PC-3 (cell line): ENCODE results near the gene WDR59. TPM values are rescaled to one million over a fixed set of nuclear protein-coding genes. Genes with fewer than 3 reads are reported as not detected.

Experiments
- ATAC-seq: fragments of 200-7000 bp; cut with Tn5 transposase; 2 replicates; pipeline ENCODE4 v1.9.1; 2020; ENCODE audit warnings: mild to moderate bottlenecking, moderate library complexity
- BruUV-seq: library from RNA; stranded (reverse); fragments of 400-500 nt; replicated peaks from 2 replicates; lab custom pipeline; 2021; lab: Mats Ljungman, UMichigan
- CTCF ChIA-PET: fragments of 300-600 bp; sonication (Branson Sonifier 250); formaldehyde crosslinking; loops from one replicate; lab custom pipeline; 2022; ENCODE audit warnings: antibody characterized with exemption; lab: Charles Lee
- POLR2A ChIA-PET: fragments of 300-600 bp; sonication (Branson Sonifier 250); formaldehyde crosslinking; loops from one replicate; lab custom pipeline; 2022; ENCODE audit warnings: antibody characterized with exemption; ENCODE audit not compliant: unreplicated experiment; lab: Charles Lee
- DNase-seq: peaks from one replicate; pipeline ENCODE4 v3.0.0-alpha.2; 2015
- H2AFZ ChIP-seq: fragments of 300-600 bp; sonication (generic); 2 replicates; pipeline ENCODE4 v1.6.0; 2016; ENCODE audit warnings: antibody characterized with exemption, low read length
- H3F3A ChIP-seq: fragments of 300-600 bp; sonication (generic); one replicate; pipeline ENCODE4 v1.6.0; 2017; ENCODE audit warnings: antibody characterized with exemption, low read length, control low read depth, mild to moderate bottlenecking; ENCODE audit not compliant: unreplicated experiment
- H3K27ac ChIP-seq: fragments of 300-600 bp; sonication (generic); 2 replicates; pipeline ENCODE4 v1.5.1; 2016; ENCODE audit warnings: mild to moderate bottlenecking, low read length
- H3K27me3 ChIP-seq: fragments of 300-600 bp; sonication (generic); 2 replicates; pipeline ENCODE4 v1.6.1; 2016; ENCODE audit warnings: low read length, mixed read lengths
- H3K36me3 ChIP-seq: fragments of 300-600 bp; sonication (generic); 2 replicates; pipeline ENCODE4 v1.6.1; 2016; ENCODE audit warnings: low read depth, mixed run types, low read length, mixed read lengths
- H3K4me1 ChIP-seq: fragments of 300-600 bp; sonication (generic); 2 replicates; pipeline ENCODE4 v1.5.1; 2016; ENCODE audit warnings: low read length; ENCODE audit not compliant: insufficient read depth
- H3K4me2 ChIP-seq: fragments of 300-600 bp; sonication (generic); 2 replicates; pipeline ENCODE4 v1.6.0; 2016; ENCODE audit warnings: low read length
- H3K4me3 ChIP-seq: fragments of 300-600 bp; sonication (generic); 2 replicates; pipeline ENCODE4 v1.5.1; 2016; ENCODE audit warnings: mild to moderate bottlenecking, low read length, mixed read lengths
- H3K79me2 ChIP-seq: fragments of 300-600 bp; sonication (generic); 2 replicates; pipeline ENCODE4 v1.6.1; 2017; ENCODE audit warnings: low read length, mixed read lengths
- H3K9ac ChIP-seq: fragments of 300-600 bp; sonication (generic); 2 replicates; pipeline ENCODE4 v1.6.0; 2016; ENCODE audit warnings: mild to moderate bottlenecking, low read length
- H3K9me2 ChIP-seq: fragments of 300-600 bp; sonication (generic); replicated peaks from 2 replicates; pipeline ENCODE4 v1.6.1; 2016; ENCODE audit warnings: mixed run types, low read length, mixed read lengths
- H3K9me3 ChIP-seq: fragments of 300-600 bp; sonication (generic); 2 replicates; pipeline ENCODE4 v1.6.1; 2016; ENCODE audit warnings: low read length, mixed read lengths
- H4K20me1 ChIP-seq: fragments of 300-600 bp; sonication (generic); 2 replicates; pipeline ENCODE4 v1.6.1; 2016; ENCODE audit warnings: low read length, mixed read lengths
- EZH2 ChIP-seq: fragments of 300-600 bp; sonication (generic); IDR thresholded peaks from one replicate; pipeline ENCODE4 v1.6.1; 2017; ENCODE audit warnings: antibody characterized with exemption, mild to moderate bottlenecking, low read length; ENCODE audit not compliant: unreplicated experiment
- EZH2phosphoT487 ChIP-seq: fragments of 300-600 bp; sonication (generic); IDR thresholded peaks from 2 replicates; pipeline ENCODE4 v1.6.1; 2018; ENCODE audit warnings: mild to moderate bottlenecking, antibody characterized with exemption, low read length, borderline replicate concordance
- intact Hi-C: fragments of 100-400 bp; cut with micrococcal nuclease; formaldehyde crosslinking; loops from 2 replicates; pipeline ENCODE4 v1.9.0; 2023
- total RNA-seq: library from RNA; depleted of rRNA; stranded (reverse); fragments of >200 nt; gene quantifications from 2 replicates; pipeline ENCODE4 v1.2.3, GENCODE V29; 2014
- TF ChIP-seq, protein P1 (sequence below): fragments of 300-600 bp; sonication (generic); conservative IDR thresholded peaks from 2 replicates; pipeline ENCODE4 v1.5.1; 2017; ENCODE audit warnings: antibody characterized with exemption, low read depth, mild to moderate bottlenecking, low read length

Gene WDR59
- total RNA-seq, 1 experiment from 2014 or later, result 11.8 TPM

DNA sequence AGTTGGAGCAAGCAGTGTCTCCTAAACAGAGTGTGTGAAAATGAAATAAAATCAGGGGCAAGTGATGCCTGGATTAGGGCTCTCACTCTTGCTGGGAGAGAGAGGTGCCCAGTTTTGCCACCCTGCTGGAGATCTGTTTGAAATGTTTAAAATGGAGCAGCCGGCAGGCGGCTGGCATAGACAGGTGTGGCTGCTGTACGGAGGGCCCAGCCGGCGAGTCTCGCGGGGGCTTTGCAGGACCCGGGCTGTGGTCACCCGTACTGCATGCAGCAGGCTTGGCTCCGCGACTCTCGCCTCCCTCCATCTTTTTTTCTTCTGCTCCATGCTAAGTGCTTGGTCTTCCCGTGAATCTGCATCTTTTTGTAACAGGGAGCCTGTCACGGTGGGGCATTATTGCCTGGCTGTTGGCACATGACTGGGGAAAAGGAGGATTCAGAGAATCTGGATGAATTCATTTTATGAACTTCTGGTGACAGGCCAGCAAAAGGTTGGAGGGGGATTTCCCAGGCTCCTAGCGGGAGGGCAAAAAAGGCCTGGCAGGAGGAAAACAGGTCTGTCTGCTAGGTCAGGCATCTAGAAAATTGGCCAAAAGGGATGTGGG is 15.7 kb upstream of the WDR59 start:
- Histone ChIP-seq H2AFZ (no peak overlapping the region), H3K36me3 (no peaks in the 10 kb centered on the region), H4K20me1 (peaks cover 41% of the 10 kb centered on the region), H3K4me3 (peak overlapping the region; percentile 85), H3K79me2 (peaks cover 64% of the 10 kb centered on the region), H3K9me2 (no peaks in the 10 kb centered on the region), H3K4me1 (peaks cover 44% of the 10 kb centered on the region), H3K4me2 (peak overlapping the region; percentile 92), H3F3A (no peaks in the 10 kb centered on the region), H3K27ac (peak overlapping the region; percentile 62; the same call in 1 of the 2 replicates), H3K9ac (peak overlapping the region; percentile 86), H3K9me3 (no peaks in the 10 kb centered on the region), H3K27me3 (no peaks in the 10 kb centered on the region)
- intact Hi-C loops, result no loop called here
- BruUV-seq, result no TSS peak
- DNase-seq, result peak; percentile 30
- ATAC-seq, result no peak
- POLR2A ChIA-PET, result no interaction called here
- TF ChIP-seq EZH2 (no peak), EZH2phosphoT487 (no peak)
- TF ChIP-seq, protein P1, sequence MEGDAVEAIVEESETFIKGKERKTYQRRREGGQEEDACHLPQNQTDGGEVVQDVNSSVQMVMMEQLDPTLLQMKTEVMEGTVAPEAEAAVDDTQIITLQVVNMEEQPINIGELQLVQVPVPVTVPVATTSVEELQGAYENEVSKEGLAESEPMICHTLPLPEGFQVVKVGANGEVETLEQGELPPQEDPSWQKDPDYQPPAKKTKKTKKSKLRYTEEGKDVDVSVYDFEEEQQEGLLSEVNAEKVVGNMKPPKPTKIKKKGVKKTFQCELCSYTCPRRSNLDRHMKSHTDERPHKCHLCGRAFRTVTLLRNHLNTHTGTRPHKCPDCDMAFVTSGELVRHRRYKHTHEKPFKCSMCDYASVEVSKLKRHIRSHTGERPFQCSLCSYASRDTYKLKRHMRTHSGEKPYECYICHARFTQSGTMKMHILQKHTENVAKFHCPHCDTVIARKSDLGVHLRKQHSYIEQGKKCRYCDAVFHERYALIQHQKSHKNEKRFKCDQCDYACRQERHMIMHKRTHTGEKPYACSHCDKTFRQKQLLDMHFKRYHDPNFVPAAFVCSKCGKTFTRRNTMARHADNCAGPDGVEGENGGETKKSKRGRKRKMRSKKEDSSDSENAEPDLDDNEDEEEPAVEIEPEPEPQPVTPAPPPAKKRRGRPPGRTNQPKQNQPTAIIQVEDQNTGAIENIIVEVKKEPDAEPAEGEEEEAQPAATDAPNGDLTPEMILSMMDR, result no peak
- CTCF ChIA-PET, result interaction anchor here (1.4 kb wide), 1 partner anchor 111 kb away, joined by 5 read pairs; no protein-coding TSS in a partner anchor

DNA sequence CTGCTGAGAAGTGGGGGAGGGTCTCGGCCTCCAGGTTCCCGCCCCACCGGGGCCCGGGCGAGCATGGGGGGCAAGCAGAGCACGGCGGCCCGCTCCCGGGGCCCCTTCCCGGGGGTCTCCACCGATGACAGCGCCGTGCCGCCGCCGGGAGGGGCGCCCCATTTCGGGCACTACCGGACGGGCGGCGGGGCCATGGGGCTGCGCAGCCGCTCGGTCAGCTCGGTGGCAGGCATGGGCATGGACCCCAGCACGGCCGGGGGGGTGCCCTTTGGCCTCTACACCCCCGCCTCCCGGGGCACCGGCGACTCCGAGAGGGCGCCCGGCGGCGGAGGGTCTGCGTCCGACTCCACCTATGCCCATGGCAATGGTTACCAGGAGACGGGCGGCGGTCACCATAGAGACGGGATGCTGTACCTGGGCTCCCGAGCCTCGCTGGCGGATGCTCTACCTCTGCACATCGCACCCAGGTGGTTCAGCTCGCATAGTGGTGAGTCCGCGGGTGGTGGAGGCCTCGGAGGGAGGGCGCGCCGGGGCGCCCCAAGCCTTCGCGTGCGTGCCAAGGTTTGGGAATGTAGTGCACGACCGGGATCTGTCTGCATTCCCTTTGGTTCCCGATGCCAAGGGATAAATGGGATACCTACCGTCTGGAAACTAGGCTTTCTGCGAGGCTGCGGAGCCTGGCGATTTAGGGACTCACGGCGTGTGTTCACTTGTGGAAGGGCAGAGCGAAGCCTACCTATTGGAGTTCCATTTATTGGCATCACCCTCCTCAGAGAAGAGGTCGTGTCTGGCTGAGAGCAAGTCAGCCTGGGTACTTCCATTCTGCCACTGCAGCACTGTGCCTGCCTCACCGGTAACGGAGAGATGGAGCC is 14.9 kb upstream of the WDR59 start:
- Histone ChIP-seq H3K9me2 (no peaks in the 10 kb centered on the region), H3K79me2 (peaks cover 57% of the 10 kb centered on the region), H3F3A (no peaks in the 10 kb centered on the region), H4K20me1 (peaks cover 41% of the 10 kb centered on the region), H3K4me1 (peaks cover 44% of the 10 kb centered on the region), H3K4me2 (peak overlapping the region; percentile 92), H3K9me3 (no peaks in the 10 kb centered on the region), H3K27ac (peak overlapping the region; percentile 62), H3K9ac (peak overlapping the region; percentile 86), H2AFZ (0 out of 2 replicates have a peak overlapping the region, but pooled peaks have one; percentile 26), H3K36me3 (no peaks in the 10 kb centered on the region), H3K4me3 (peak overlapping the region; percentile 85), H3K27me3 (no peaks in the 10 kb centered on the region)
- intact Hi-C loops, result loop anchor here (2.0 kb wide), 1 partner anchor 63 kb away; no protein-coding TSS in a partner anchor
- TF ChIP-seq EZH2 (no peak), EZH2phosphoT487 (no peak)
- TF ChIP-seq, protein P1, result no peak
- ChIA-PET POLR2A (no interaction called here), CTCF (interaction anchor here (2.6 kb wide), 1 partner anchor 110 kb away, joined by 44 read pairs; no protein-coding TSS in a partner anchor)
- BruUV-seq, result no TSS peak
- peak; percentile 9; the same call in 1 of the 2 replicates for ATAC-seq
- DNase-seq, result peak; percentile 41
